IPS-NIHi7 (cell line): Measurements from ENCODE around the gene MAST4.

ENCODE experiments used
- DNase-seq: peaks from one replicate; pipeline ENCODE4 v3.0.0; 2012; ENCODE audit warnings: mixed read lengths; ENCODE audit errors: extremely low spot score

MAST4 gene

DNA sequence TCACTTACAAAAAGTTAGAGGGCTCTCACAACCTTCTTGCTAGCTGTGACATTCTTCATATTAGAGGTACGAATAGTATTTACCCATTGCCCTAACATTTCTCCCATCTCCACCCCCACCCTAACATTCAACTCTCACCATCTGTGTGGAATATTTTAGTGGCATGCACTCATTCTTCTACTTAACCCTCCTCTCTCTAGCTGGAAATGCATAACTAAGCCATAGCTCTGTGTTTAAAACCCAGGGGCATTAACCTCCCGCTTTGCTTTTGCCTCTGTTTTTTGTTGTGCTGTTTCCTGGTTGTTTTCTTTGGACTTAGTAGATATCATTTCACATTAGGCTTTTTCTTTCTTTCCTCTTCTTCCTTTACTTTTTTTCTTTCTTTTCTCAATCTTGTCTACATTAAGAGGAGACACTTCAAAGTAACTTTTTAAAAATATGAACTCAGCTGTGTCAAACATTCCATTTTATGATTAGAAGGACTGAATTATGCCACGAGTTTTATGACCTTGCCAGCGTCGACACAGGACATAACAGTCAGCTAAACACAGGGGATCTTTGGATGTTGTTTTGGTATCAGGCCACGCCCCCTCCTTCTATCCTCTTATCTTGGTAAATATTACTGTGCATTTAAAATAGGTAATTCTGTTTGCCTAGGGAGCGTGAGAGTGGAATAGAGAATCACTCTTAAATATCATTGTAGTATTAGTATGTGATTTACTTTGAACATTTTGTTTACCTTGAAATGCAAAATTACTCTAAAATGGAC lies 364.4 kb downstream of the MAST4 start:
- DNase-seq = no peak

DNA sequence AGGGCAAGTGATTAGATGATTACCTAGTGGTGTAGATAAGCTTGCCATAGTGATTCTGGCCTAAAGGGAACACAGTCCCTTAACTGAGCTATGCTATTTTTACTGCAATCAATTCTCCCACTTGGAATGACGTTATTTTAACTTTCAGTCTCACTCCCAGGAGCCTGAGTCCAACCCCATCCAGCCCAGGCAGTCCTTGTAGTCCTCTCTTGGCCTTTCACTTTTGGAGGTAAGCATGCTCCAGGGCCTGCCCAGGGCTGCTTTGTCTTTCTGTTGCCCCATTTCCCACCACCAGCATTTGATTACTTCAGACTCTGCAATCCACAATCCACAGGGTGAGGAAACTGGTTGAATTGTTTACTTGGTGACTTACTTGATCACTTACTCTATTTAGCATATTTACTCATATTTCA lies 367.4 kb downstream of the MAST4 start:
- peak; percentile 60 for DNase-seq

DNA sequence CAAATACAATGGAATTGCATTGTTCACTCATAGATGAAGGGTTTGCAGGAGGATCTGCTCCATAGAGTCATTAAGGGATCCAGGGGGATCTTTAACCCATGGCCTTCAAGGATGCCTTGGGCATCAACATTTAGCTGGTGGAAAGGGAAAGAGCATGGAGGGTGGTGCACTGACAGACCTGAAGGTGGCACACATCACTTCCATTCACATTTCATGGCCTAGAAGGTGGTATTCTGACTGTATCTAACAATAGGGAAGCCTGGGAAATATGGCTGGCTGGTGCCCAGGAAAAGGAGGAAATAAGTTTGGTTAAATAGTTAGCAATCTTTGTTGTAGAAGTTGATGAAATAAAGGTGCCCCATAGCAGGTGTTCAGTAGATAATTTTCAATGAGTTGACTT lies 370.2 kb downstream of the MAST4 start:
- no peak for DNase-seq

DNA sequence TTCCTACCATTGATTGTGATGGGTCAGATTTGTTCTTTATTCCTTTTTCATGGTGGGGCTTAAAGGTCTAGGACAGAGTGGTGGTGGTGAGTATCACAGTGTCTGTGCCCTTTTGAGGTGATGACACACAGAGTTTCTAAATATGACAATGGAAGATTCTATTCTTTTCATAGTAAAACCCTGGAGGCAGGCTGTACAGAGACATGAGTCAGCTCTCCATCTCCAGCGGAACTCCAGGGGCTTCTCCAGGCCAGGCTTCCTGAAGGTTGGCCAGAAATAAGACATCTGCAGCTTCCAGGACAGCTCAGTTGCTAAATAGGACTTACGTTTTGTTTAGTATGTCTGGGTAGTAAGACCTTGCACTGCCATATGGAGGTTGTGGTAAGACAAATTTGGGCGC lies 370.9 kb downstream of the MAST4 start:
- no peak for DNase-seq

DNA sequence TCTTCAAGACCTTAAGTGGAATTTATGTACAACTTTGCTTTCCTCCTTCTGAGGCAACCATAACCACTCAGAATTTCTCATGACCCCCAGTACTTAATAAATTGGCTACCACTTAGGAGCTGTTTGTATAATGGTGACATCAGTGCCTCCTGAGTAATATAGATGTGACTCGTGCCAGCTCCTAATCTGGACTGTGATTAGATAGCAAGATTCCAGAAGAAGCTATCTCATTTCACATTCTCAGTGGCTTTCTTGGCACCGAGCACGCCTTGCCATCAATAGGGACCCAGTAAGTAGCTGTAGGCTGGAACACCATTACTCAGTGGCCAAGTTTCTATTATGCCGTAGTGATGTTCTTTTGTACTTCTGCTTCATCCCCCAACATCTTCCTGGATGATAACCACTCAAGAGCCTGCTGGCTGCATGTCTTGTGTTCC lies 371.7 kb downstream of the MAST4 start:
- no peak for DNase-seq

DNA sequence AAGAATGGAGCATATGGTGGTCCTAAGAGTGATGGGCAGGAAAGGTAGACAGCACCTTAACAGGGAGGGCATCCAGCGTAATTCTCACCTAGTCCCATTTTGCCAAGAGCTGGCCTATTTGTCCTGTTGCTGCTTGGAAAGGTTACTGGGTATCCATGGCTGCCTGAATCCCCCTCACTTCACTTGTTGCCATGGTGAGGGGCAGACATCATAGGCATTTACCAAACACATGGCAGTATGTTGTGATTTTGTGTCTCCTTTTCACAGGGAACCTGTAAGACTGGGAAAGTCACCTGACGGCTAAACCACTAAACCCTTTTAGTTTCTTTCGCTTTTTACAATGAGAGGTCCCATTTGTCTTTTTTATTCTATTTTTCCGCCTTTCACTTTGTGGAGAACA lies 373.3 kb downstream of the MAST4 start:
- DNase-seq = no peak

DNA sequence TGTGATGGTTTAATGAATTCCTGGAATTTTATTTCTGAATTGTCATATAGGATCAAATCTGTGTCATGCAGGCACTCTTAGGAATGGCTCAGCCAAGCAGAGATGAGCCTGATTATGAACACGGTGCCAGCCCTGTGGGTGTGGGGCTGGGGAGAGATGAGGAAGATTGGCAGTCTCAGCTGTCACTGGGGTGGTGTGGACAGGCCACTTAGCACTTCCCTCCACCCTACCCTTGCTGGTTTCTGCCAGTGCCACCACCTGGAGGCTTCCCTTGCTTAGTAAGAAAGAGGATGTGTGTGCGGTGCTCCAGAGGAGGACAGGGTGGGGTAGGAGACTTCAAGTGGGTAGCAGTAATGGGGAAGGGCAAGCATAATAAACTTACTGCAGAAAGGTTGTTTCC lies 373.8 kb downstream of the MAST4 start:
- DNase-seq = no peak

DNA sequence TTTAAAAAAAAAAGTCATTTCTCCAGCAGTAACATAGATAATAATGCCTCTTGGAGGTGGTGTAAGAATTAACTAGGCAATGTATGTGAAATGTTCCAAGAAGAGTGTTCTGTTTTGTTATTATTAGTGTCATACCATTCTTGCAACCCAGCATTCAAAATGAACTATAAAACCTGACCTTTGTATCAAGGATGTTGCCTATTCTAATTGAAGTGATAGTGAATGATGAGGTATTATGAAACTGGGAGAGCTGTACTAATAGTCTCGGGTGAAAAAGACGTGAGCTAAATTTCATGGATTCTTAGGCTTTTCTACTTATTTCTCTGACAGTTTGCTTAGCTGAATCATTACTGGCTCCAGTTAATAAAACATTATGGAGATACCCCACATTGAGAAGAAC lies 375.8 kb downstream of the MAST4 start:
- DNase-seq = no peak

DNA sequence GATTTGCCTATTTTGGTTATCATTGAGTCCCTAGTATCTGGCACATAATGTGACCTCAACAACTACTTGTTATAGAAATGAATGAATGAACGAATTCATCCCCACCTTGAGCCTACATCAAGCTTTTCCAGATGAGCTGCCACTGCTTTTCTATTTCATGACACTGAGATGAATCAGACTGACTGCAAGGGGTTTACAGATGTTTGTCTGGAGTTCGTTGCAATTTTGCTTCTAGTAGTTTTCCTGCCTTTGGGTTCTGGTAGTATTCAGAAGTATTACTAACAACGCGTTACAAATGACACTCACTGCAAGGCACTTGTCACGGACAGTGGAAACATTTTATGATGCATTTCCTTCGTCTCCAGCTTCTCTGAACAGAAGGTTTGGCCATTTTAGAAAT lies 378.1 kb downstream of the MAST4 start:
- DNase-seq = no peak

DNA sequence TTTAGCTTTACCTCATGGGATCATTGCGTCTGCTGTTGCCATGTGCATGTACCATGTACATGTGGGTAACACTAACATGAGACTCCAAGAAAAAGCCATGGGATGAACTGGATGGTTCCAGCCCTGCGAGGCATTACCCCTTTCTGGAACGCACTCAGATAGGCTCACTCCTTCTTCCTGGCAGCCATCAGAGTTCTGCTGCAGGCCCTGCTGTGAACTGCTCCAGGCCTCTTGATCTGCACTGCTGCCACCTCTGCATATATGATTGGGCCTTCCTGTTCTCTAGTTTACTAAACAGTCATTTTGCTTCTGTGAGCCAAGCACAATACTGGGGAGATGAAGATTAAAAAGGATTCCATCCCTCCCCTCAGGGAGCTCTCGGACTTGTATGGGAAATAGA lies 379.9 kb downstream of the MAST4 start:
- DNase-seq = no peak

DNA sequence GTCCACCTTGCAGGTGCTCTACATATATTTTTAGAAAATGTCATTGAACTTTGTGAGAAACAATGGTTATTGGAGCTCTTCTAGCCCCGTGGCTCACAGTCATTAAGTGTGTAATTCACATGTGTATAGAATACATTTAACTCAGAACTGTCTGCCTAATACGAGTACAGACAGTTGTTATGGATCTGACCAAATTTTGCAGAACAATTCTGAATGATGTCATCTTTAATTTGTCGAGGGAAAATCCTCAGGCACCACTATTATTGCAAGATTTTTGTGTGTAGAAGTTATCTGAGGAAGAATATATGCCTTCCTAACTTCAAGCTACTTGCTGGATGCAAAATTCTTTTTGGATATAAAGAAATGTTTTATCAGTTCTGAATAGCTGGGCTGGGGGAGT lies 383.5 kb downstream of the MAST4 start:
- DNase-seq = no peak

DNA sequence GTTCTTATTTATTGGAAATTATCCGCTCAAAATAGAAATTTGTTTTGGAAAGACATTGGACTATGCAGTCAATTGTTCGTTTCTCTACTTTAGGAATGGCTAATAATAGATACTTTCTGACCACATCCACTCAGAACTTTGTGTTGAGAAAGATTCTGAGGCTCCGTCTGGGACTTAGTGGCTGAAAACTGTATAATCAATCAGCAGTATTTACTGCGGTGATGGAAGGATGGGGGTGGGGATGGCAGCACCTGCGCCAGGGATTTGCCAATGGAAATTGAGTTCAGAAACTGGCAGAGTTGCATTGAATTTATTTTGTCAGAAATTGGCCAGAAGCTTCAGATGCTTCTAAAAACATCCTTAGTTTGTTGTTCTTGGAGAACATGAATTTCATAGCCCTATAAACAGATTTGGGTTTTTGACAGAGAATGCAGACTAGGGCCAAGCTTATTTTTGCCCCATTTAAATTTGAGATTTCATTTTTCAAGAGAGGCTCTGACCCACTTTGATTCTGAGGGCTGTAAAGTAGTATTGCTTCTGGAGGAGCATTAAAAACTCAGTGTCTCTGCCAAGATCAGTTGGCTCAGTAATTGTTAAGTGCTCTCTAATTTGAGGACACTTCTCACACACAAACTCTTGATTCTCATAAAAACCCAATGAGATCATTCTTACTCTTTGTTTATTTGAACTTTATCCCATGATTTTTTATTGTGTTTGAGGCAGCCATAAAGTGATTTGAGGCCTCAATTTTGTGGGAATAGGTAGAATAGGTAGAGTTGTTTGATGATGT lies 385.3 kb downstream of the MAST4 start:
- DNase-seq = no peak

DNA sequence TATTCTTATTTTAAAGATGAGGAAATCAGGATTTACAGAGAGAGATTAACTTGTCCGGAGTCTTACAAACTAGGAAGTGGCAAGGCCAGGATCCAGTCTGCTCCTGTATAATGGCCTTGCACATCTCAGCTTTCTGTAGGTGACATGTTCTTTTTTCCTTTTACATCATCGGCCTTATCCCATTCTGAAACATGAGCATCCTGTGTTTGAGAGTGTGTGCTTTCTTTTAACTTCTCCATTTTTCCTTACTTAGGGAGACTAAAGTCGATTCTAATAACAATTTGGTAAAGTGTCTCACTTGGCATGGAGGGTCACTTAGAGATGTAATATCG lies 385.8 kb downstream of the MAST4 start:
- DNase-seq = no peak

DNA sequence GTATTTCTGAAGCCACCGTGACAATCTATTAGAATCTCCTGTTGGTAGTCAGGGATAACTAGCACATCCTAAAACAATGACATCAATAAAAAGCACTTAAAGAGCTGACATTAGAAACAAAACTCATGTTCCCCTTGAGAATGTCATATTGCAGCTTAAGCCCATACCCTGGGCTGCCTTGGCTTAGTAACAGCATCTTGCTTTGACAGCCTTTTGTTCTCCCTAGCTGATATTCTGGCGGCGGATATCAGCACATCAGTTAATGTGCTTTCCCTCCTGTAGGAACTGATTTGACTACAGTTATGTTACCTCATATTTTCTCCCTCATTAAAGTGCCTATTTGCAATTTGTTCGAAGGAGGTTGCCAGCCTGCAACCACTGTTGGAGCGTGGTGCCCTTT lies 386.3 kb downstream of the MAST4 start:
- no peak for DNase-seq

DNA sequence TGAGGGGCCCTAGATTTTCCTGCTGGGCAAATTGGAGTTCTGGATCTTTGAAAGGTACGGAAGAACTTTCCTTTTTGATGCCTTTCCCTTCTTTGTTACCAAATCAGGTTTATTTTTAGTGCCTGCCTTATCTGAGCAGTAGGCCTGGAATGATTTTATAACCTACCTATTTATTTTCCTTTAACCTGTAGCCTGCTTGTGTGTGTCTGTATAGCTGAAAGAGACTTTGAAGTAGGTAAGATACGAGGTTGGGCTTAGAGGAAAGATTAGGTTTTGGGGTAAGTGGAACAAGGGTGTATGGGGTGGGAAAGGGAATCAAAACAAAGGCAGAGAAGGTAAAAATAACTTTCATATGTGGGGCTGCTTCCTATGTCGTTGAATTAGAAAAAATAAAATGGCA lies 389.2 kb downstream of the MAST4 start:
- DNase-seq = no peak

DNA sequence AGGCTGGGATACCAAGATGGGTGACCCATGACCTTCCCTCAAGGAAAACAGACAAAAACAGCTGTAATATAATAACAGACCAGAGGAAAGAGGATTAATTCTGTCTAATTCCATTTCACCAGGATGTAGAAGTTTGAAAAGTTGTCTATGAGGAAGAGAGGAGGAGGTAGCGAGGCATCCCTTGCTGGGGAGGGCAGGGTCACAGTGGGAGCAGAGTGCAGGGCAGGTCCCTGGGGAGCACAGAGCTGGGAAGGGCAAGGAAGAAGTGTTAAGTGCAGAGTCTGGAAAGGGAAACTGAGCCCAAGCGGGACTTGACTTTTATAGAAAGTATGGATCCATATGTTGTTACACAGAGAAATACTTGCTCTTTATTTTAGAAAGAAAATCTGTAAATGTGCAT lies 389.8 kb downstream of the MAST4 start:
- DNase-seq = no peak

DNA sequence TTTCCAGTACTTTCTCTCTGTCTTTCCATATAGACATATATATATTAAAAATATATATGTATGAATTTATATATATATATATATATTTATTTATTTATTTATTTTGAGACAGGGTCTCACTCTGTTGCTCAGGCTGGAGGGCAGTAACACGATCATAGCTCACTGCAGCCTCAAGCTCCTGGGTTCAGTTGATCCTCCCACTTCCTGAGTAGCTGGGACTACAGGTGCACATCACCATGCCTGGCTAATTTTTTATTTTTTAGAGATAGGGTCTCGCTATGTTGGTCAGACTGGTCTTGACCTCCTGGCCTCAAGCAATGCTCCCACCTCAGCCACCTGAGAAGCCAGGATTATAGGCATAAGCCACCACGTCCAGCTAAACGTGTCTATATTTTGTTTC lies 390.3 kb downstream of the MAST4 start:
- no peak for DNase-seq

DNA sequence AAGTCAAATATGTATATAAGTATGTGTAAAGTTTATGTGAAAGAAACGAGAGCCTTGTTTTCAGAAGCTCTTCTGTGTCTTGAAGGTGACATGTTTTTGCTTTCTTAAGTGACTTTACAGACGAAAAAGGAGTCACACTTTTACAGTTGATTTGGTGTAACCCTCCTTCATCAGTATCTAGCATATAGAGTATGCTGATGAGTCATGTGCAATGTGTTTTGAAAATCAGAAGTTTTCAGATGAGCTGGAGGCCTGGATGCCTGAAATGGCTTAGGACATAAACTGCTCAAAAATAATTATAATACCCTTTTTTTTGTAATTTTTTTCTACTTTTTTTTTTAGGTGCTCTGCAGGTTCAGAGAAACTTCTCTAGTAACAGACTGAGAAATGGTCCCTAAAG lies 390.9 kb downstream of the MAST4 start:
- DNase-seq = no peak

DNA sequence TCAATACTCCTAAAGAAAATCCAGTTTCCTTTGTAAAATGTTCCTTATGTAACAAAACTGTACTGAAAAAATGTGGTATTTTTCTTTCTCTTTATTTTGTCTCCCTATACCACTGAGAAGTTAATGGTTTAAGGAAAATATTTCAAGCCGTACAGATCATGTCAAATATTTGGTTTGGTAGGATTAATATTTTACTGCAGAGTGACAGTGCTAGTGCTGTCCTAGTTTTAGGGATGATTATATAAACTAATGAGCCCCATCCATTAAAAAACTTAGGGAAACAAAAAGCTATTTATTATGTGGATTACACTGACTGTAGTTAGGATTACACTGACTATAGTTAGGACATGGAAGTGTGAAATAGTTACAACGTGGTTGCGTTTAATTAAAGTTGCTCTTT lies 391.3 kb downstream of the MAST4 start:
- no peak for DNase-seq

DNA sequence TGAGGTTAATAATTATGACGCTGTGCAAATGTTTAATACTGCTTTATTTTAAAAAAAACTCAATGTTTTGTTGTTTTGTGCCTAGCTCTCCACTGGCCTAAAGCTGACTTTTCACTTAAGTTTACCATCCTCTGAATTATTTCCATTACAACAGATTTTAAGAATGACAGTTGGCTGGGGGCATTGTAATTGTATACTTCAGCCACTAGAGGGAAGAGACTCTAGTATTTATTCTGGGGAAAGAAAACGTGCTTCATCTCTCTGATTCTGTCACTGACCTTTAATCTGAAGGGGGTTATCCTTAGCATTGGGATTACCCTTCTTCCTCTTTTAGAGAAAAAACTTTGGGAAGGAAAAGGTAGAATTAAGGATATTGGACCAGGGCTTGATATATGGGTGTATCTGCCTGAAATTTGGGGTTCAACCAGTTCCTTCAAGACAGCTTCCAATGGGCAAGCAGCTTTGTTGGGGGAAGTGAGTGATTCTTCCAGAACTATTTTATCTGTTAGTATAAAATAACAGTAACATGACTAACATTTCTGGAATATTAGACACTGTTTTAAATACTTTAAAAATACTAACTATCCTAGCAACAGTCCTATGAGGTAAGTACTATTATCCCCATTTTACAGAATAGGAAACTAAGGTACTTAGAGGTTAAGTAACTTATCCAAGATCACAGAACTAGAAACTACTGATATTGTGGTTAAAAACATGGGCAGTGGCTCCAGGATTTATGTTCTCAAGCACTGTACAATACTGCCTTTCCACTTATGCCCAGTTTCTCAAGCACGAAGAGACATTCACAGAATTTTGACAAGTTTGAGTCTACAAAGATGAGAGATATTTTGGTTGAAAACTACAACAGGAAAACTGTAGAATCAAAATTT lies 392.0 kb downstream of the MAST4 start:
- DNase-seq = peak; percentile 46

DNA sequence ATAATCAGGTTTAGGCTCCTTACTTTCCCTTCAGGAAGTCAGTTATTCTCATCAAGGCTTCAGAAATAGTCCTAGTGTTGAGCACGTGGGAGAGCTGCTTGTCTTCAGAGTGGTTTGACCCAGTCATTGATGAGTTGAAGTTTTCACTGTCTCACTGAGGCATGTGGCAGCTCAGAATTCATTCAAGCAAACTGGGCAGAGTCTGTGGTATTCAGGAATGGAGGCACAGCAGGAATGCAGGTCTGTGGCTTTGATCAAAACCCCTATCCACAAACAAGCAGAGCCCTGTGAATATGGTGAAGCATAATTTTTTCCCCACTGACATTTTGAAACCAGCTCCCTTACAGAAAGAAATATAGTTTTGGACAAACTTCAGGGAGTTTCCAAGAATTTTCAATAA lies 393.1 kb downstream of the MAST4 start:
- DNase-seq = no peak

DNA sequence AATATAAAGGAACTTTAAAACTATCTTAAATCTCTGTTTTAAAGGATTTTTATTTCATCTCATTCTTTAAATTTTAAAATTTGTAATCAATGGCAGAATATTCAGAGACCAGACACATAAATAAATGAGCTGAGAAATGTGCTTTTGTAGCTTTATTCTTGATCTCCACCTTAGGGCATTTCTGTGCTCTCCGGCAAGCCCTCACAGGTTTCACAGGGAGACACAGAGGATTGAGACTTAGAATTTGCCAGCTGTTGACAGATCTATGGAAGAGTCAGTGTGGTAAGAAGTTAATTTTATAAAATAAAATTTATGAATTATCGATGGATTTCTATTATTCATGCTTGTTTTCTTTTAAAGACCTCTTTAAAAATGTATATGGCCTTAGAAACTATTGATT lies 393.6 kb downstream of the MAST4 start:
- DNase-seq = no peak

DNA sequence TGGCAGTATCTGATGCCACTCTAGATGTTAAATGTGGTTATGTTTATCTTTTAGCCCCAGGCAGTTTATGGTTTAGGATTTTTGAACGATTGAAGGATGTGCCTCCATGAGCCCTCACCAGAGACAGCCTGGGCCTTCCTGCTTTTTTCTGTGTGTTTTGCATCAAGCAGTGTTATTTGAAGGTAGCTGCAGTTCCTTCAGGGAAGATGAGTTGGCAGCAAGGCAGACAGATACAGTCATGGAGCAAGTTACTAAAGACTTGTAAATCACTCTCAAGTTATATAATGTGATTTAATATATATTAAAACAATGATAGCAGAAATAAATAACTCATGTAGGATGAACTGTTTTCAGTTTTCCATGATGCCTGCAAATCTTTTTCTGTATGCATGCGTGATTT lies 395.6 kb downstream of the MAST4 start:
- DNase-seq = no peak
